H1 (cell line): ENCODE measurements around the gene CLCN5. TPM values are rescaled to one million over a fixed set of nuclear protein-coding genes. Genes with fewer than 3 reads are reported as not detected.

ENCODE experiments used
- CHD2 ChIP-seq: IDR thresholded peaks from 2 replicates; pipeline ENCODE4 v1.6.1; 2012; ENCODE audit warnings: low read length, improper control_type of control experiment
- CREB1 ChIP-seq: IDR thresholded peaks from 2 replicates; pipeline ENCODE4 v1.6.1; 2012; ENCODE audit warnings: inconsistent platforms
- CTCF ChIP-seq, 3 experiments: IDR thresholded peaks; 1 replicate in 2 of 3; 2 replicates in 1 of 3; pipeline versions ENCODE4 v1.5.1 to v1.6.1; 2011; ENCODE audit warnings: low read length in 3 of 3, mild to moderate bottlenecking in 3 of 3, inconsistent platforms in 2 of 3, low read depth in 1 of 3, moderate library complexity in 1 of 3; ENCODE audit not compliant: insufficient read depth in 1 of 3; ENCODE audit errors: control extremely low read depth in 1 of 3
- FOSL1 ChIP-seq: IDR thresholded peaks from 2 replicates; pipeline ENCODE4 v1.6.1; 2011; ENCODE audit warnings: mild to moderate bottlenecking, low read depth, low read length, moderate library complexity; ENCODE audit not compliant: insufficient read depth
- SIRT6 ChIP-seq: IDR thresholded peaks from one replicate; pipeline ENCODE4 v1.7.1; 2012; ENCODE audit warnings: low read length, inconsistent platforms
- TEAD4 ChIP-seq: IDR thresholded peaks from 2 replicates; pipeline ENCODE4 v1.6.1; 2012; ENCODE audit warnings: low read depth, low read length, inconsistent platforms, mixed read lengths
- polyA plus RNA-seq, 7 experiments: library from polyadenylated mRNA; depleted of rRNA in 3 of 7; stranded (reverse) in 5 of 7; unstranded in 2 of 7; fragments of >200 nt in 5 of 7; fragments of 200-250 nt in 2 of 7; gene quantifications; 1 replicate in 5 of 7; 2 replicates in 1 of 7; 4 replicates in 1 of 7; pipeline versions ENCODE4 v1.2.1 to v1.2.3, GENCODE V29; 2011 to 2013; ENCODE audit warnings: missing spikeins in 2 of 7, mixed read lengths in 2 of 7
- total RNA-seq: library from RNA; stranded (reverse); fragmentation: NEBNext Ultra II Directional; extraction: Animal tissue kit (Norgen Biotek cat#: 25700); gene quantifications from 2 replicates; pipeline ENCODE4 v1.2.1, GENCODE V29; 2021

Gene CLCN5
- total and polyA plus RNA-seq, 2 of the 8 experiments (the other 6 are each of a cell fraction or from before 2014, with no cell fraction given): 4.2 to 9.7 TPM

GRCh38 chrX:49947781-49948180 is 25.4 kb downstream of the CLCN5 start (continued):
- TF ChIP-seq CTCF (IDR thresholded peaks at IDR 0.05; ENCODE audit: control extremely low read depth in 1 of 3, insufficient read depth in 1 of 3, low read depth in 1 of 3, low read length in 3 of 3) (no peak), TEAD4 (no peak), FOSL1 (no peak), CHD2 (no peak), CREB1 (no peak), SIRT6 (no peak)
